H1 (cell line): Measurements from ENCODE around the gene ARHGAP6. TPM values are rescaled to one million over a fixed set of nuclear protein-coding genes. Genes with fewer than 3 reads are reported as not detected.

Experiments
- BACH1 ChIP-seq: IDR thresholded peaks from 2 replicates; pipeline ENCODE4 v1.6.1; 2012; ENCODE audit warnings: low read length, improper control_type of control experiment
- BCL11A ChIP-seq, 2 experiments: IDR thresholded peaks; one replicate each; pipeline ENCODE4 v1.6.1; 2011; ENCODE audit warnings: low read depth in 2 of 2, low read length in 2 of 2, mild to moderate bottlenecking in 2 of 2
- CHD7 ChIP-seq: fragments of 300-600 bp; sonication (generic); IDR thresholded peaks from 2 replicates; pipeline ENCODE4 v1.7.1; 2012; ENCODE audit warnings: low read length, moderate library complexity, mild to moderate bottlenecking, inconsistent platforms; ENCODE audit not compliant: insufficient replicate concordance
- RXRA ChIP-seq: IDR thresholded peaks from 2 replicates; pipeline ENCODE4 v1.6.1; 2011; ENCODE audit warnings: low read depth, mild to moderate bottlenecking, low read length, moderate library complexity; ENCODE audit not compliant: insufficient read depth
- SP2 ChIP-seq: IDR thresholded peaks from 2 replicates; pipeline ENCODE4 v1.6.1; 2012; ENCODE audit warnings: mild to moderate bottlenecking, low read length, inconsistent platforms
- TEAD4 ChIP-seq: IDR thresholded peaks from 2 replicates; pipeline ENCODE4 v1.6.1; 2012; ENCODE audit warnings: low read depth, low read length, inconsistent platforms, mixed read lengths
- polyA plus RNA-seq, 7 experiments: library from polyadenylated mRNA; depleted of rRNA in 3 of 7; stranded (reverse) in 5 of 7; unstranded in 2 of 7; fragments of >200 nt in 5 of 7; fragments of 200-250 nt in 2 of 7; gene quantifications; 1 replicate in 5 of 7; 2 replicates in 1 of 7; 4 replicates in 1 of 7; pipeline versions ENCODE4 v1.2.1 to v1.2.3, GENCODE V29; 2011 to 2013; ENCODE audit warnings: missing spikeins in 2 of 7, mixed read lengths in 2 of 7
- total RNA-seq: library from RNA; stranded (reverse); fragmentation: NEBNext Ultra II Directional; extraction: Animal tissue kit (Norgen Biotek cat#: 25700); gene quantifications from 2 replicates; pipeline ENCODE4 v1.2.1, GENCODE V29; 2021

Gene ARHGAP6
- total and polyA plus RNA-seq, 2 of the 8 experiments (the other 6 are each of a cell fraction or from before 2014, with no cell fraction given) = 0.35 to 0.82 TPM

DNA sequence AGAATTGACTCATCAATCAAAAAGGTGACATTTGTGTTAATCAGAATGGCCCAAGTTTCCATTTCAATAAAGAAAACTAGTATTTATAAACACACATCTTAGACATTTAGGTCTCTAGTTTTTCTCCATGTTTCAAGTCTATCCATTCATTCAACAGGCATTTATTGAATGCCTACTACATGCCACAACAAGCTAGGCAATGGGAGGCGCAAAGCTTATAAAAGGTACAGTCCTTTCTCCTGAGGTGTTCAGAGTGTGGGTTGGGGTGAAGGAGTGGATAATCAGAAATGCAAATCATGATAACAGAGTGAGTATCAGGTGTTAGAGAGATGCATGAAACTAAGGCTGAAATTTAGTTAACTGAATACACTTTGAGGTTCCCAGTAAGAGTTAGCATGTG lies 476.6 kb downstream of the ARHGAP6 start (continued):
- TF ChIP-seq CHD7 = no peak
- TF ChIP-seq TEAD4 = no peak
- no peak for TF ChIP-seq RXRA
- TF ChIP-seq BCL11A (IDR thresholded peaks at IDR 0.05; ENCODE audit: low read depth in 2 of 2, low read length in 2 of 2) = no peak
- TF ChIP-seq BACH1 = no peak
- no peak for TF ChIP-seq SP2
